Lower leg skin (tissue), 3 donors: ENCODE data around the gene PSAT1.

Experiments
- POLR2A ChIP-seq, 2 donors: fragments of 450-650 bp; IDR thresholded peaks; one replicate each; pipeline ENCODE4 v1.6.1; 2016 to 2017; ENCODE audit warnings: antibody characterized with exemption in 2 of 2, mild to moderate bottlenecking in 1 of 2, moderate library complexity in 1 of 2
- TF ChIP-seq, protein P1 (sequence below), 3 donors: fragments of 450-650 bp; IDR thresholded peaks; one replicate each; pipeline ENCODE4 v1.5.1; 2016; ENCODE audit warnings: antibody characterized with exemption in 3 of 3, mild to moderate bottlenecking in 3 of 3, moderate library complexity in 2 of 3

DNA sequence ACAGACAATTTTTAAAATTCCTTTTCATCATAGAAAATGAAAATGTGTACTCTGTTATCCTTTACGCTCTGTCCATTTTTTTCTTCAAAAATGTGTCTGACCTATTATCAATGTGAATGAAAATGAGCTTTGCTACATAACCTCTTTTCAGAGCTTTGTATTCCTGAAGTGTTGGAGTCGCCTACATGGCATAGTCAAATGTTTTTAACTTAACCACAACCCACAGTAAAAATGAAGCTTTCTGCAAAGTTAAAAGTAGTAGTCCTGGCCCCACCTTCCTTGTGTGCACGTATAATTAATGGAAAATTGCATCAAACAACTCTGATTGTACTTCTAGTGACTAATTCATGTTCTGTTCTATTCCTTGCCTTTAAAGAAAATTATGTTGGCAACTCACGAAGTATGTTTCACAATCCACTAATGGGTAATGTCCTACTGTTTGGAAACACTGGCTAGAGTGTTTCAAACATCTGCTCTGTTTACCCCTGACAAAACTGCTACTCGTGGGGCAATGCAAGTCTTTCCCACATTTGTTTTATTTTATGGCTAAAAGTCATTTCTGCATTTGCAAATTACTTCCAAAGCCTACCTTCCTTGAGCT, 18.6 kb upstream of the PSAT1 start:
- TF ChIP-seq, protein P1, sequence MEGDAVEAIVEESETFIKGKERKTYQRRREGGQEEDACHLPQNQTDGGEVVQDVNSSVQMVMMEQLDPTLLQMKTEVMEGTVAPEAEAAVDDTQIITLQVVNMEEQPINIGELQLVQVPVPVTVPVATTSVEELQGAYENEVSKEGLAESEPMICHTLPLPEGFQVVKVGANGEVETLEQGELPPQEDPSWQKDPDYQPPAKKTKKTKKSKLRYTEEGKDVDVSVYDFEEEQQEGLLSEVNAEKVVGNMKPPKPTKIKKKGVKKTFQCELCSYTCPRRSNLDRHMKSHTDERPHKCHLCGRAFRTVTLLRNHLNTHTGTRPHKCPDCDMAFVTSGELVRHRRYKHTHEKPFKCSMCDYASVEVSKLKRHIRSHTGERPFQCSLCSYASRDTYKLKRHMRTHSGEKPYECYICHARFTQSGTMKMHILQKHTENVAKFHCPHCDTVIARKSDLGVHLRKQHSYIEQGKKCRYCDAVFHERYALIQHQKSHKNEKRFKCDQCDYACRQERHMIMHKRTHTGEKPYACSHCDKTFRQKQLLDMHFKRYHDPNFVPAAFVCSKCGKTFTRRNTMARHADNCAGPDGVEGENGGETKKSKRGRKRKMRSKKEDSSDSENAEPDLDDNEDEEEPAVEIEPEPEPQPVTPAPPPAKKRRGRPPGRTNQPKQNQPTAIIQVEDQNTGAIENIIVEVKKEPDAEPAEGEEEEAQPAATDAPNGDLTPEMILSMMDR (IDR thresholded peaks at IDR 0.05), result no peak
- no peak for TF ChIP-seq POLR2A (IDR thresholded peaks at IDR 0.05)
